Effector memory CD4-positive, alpha-beta T cell (primary cell): ENCODE data around the gene ZNF24.
A peak's percentile ranks its signal among the peaks of the same experiment; 100 is the strongest.

ENCODE experiments used
- DNase-seq, 3 donors: peaks; one replicate each; pipeline ENCODE4 v3.0.0-alpha.2; 2020
- H3K27ac ChIP-seq: 2 replicates; pipeline ENCODE4 v1.7.0; 2013; ENCODE audit warnings: mild to moderate bottlenecking, low read length, moderate library complexity; ENCODE audit not compliant: insufficient read depth, poor library complexity, severe bottlenecking
- H3K27me3 ChIP-seq: replicated peaks from 2 replicates; pipeline ENCODE4 v1.7.0; 2013; ENCODE audit warnings: mild to moderate bottlenecking, low read length; ENCODE audit not compliant: insufficient read depth, control insufficient read depth, poor library complexity, severe bottlenecking
- H3K36me3 ChIP-seq: 2 replicates; pipeline ENCODE4 v1.7.0; 2013; ENCODE audit warnings: mild to moderate bottlenecking, low read length, moderate library complexity; ENCODE audit not compliant: control insufficient read depth, insufficient read depth
- H3K4me1 ChIP-seq: 2 replicates; pipeline ENCODE4 v1.7.0; 2013; ENCODE audit warnings: low read length, mild to moderate bottlenecking; ENCODE audit not compliant: control insufficient read depth, insufficient read depth, poor library complexity, severe bottlenecking
- H3K4me3 ChIP-seq: 2 replicates; pipeline ENCODE4 v1.7.0; 2013; ENCODE audit warnings: low read length, low read depth, mild to moderate bottlenecking; ENCODE audit not compliant: insufficient read depth, poor library complexity, severe bottlenecking
- H3K9me3 ChIP-seq: 2 replicates; pipeline ENCODE4 v1.7.0; 2013; ENCODE audit warnings: mild to moderate bottlenecking, low read length, moderate library complexity; ENCODE audit not compliant: control insufficient read depth
- total RNA-seq, 3 donors: gene quantifications; one replicate each; lab custom pipeline; 2026; lab: John Stamatoyannopoulos, UW

ZNF24 gene
- total RNA-seq: 97.3 to 147 (median 113) reads per million in 3 donors

- DNase-seq: peak; percentile 82 to 89 (median 87)
- peaks cover 20% of the 10 kb centered on the region for H3K36me3 ChIP-seq
- peak within 1 kb of the TSS; percentile 99 for H3K27ac ChIP-seq
- no peaks in the 10 kb centered on the region for H3K27me3 ChIP-seq
- H3K4me3 ChIP-seq: peak within 1 kb of the TSS; percentile 97
- H3K9me3 ChIP-seq: no peaks in the 10 kb centered on the region
- H3K4me1 ChIP-seq: peaks cover 7% of the 10 kb centered on the region
Observed at GRCh38 chr18:35343936-35344735, at the start of gene ZNF24. Gene ZNF24, minus strand, starts transcription at chr18:35344420. Its CDS starts 3,770 bp downstream, at chr18:35340650.

GRCh38 chr18:35393716-35394115 lies 49.5 kb upstream of the ZNF24 start:
- H3K27me3 ChIP-seq: peaks cover 5% of the 10 kb centered on the region
- H3K4me1 ChIP-seq: no peaks in the 10 kb centered on the region
- no peak for DNase-seq
- H3K4me3 ChIP-seq: no peak overlapping the region
- H3K9me3 ChIP-seq: no peaks in the 10 kb centered on the region
- no peak overlapping the region for H3K27ac ChIP-seq
- H3K36me3 ChIP-seq: no peaks in the 10 kb centered on the region

GRCh38 chr18:35392375-35392774 lies 48.2 kb upstream of the ZNF24 start:
- Histone ChIP-seq H3K9me3 (no peaks in the 10 kb centered on the region), H3K27ac (no peak overlapping the region), H3K4me3 (no peak overlapping the region), H3K4me1 (no peaks in the 10 kb centered on the region), H3K27me3 (peaks cover 5% of the 10 kb centered on the region), H3K36me3 (no peaks in the 10 kb centered on the region)
- DNase-seq: no peak

GRCh38 chr18:35390951-35391700 lies 46.9 kb upstream of the ZNF24 start:
- Histone ChIP-seq H3K27ac (no peak overlapping the region), H3K27me3 (no peaks in the 10 kb centered on the region), H3K9me3 (no peaks in the 10 kb centered on the region), H3K4me1 (no peaks in the 10 kb centered on the region), H3K4me3 (no peak overlapping the region), H3K36me3 (no peaks in the 10 kb centered on the region)
- no peak for DNase-seq

- H3K27me3 ChIP-seq: no peaks in the 10 kb centered on the region
- no peaks in the 10 kb centered on the region for H3K4me1 ChIP-seq
- H3K4me3 ChIP-seq: no peak overlapping the region
- H3K27ac ChIP-seq: no peak overlapping the region
- no peaks in the 10 kb centered on the region for H3K9me3 ChIP-seq
- no peak for DNase-seq
- no peaks in the 10 kb centered on the region for H3K36me3 ChIP-seq
Observed at GRCh38 chr18:35389095-35389618, 44.9 kb upstream of the ZNF24 start.

GRCh38 chr18:35387152-35387571 lies 42.9 kb upstream of the ZNF24 start:
- Histone ChIP-seq H3K4me3 (no peak overlapping the region), H3K27me3 (no peaks in the 10 kb centered on the region), H3K36me3 (no peaks in the 10 kb centered on the region), H3K4me1 (no peaks in the 10 kb centered on the region), H3K9me3 (no peaks in the 10 kb centered on the region), H3K27ac (no peak overlapping the region)
- no peak for DNase-seq

- no peaks in the 10 kb centered on the region for H3K9me3 ChIP-seq
- no peaks in the 10 kb centered on the region for H3K36me3 ChIP-seq
- no peaks in the 10 kb centered on the region for H3K27me3 ChIP-seq
- no peak overlapping the region for H3K4me3 ChIP-seq
- no peaks in the 10 kb centered on the region for H3K4me1 ChIP-seq
- DNase-seq: peak; percentile 27 to 48 (median 31)
- no peak overlapping the region for H3K27ac ChIP-seq
Observed at GRCh38 chr18:35386600-35387100, 42.4 kb upstream of the ZNF24 start.

- no peaks in the 10 kb centered on the region for H3K9me3 ChIP-seq
- H3K27ac ChIP-seq: no peak overlapping the region
- no peaks in the 10 kb centered on the region for H3K4me1 ChIP-seq
- H3K27me3 ChIP-seq: no peaks in the 10 kb centered on the region
- no peaks in the 10 kb centered on the region for H3K36me3 ChIP-seq
- no peak overlapping the region for H3K4me3 ChIP-seq
- no peak for DNase-seq
Observed at GRCh38 chr18:35383136-35383535, 38.9 kb upstream of the ZNF24 start.

GRCh38 chr18:35379421-35379820 lies 35.2 kb upstream of the ZNF24 start:
- H3K27me3 ChIP-seq: no peaks in the 10 kb centered on the region
- no peak overlapping the region for H3K4me3 ChIP-seq
- no peaks in the 10 kb centered on the region for H3K9me3 ChIP-seq
- H3K36me3 ChIP-seq: no peaks in the 10 kb centered on the region
- DNase-seq: no peak
- peaks cover 6% of the 10 kb centered on the region for H3K4me1 ChIP-seq
- no peak overlapping the region for H3K27ac ChIP-seq

GRCh38 chr18:35378574-35378896 lies 34.3 kb upstream of the ZNF24 start:
- Histone ChIP-seq H3K9me3 (no peaks in the 10 kb centered on the region), H3K36me3 (no peaks in the 10 kb centered on the region), H3K27me3 (no peaks in the 10 kb centered on the region), H3K4me1 (peaks cover 6% of the 10 kb centered on the region), H3K27ac (no peak overlapping the region), H3K4me3 (no peak overlapping the region)
- no peak for DNase-seq
